HuH-7 (cell line): ENCODE results near the gene ALK.

Experiments
- DNase-seq: peaks from one replicate; pipeline ENCODE4 v3.0.0; 2011; ENCODE audit warnings: low spot score

ALK gene

DNA sequence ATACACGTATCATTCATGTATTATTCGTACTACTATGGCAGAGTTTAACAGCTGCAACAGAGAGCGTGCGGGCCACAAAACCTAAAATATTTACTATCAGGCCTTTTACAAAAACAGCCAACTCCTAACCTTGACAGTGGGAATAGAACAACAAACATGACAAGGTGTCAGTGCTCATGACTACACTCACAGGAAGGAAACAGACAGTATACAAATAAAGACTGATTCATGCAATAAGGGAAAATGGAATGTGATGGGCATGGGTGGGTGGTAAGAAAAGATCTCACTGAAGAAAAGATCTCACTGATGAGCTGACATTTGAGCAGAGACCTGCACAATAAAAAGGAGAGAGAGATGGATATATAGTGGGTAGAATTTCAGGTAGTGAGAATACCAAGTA, 347.8 kb downstream of the ALK start:
- no peak for DNase-seq

DNA sequence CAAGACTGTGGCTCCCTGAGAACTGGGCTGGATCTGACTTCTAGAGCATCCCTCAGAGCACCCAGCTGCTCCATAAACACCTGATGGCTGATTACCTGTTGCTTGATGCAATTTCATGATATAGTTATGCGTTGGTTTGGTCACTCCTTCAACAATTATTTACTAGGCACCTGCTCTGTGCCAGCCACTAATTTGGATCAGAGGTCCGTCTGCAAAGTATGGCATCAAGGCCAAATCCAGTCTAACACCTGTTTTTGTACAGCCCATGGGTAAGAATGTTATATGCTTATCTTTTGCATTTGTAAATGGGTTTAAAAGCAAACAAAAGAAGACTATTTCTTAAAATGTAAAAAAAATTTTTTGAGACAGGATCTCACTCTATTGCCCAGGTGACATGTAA, 348.2 kb downstream of the ALK start:
- no peak for DNase-seq

DNA sequence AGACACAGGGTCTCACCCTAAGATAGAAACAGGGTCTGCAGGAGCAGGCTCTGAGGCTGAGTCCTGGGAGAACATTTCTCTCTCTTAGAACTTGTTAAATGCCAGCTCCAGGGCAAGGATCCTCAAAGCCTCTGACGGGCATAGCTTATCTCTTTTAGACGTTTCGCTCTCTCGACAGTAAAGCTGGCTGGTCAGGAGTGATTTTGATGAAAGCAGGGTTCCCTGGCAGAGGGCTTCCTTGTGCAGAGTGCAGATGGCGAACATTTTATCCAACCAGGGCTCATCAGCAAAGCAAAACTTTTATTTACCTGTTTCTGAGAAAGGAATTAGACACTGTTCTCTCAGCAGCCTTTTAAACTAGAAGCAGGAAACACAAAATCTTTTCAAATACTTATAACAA, 350.8 kb downstream of the ALK start:
- DNase-seq, result no peak

DNA sequence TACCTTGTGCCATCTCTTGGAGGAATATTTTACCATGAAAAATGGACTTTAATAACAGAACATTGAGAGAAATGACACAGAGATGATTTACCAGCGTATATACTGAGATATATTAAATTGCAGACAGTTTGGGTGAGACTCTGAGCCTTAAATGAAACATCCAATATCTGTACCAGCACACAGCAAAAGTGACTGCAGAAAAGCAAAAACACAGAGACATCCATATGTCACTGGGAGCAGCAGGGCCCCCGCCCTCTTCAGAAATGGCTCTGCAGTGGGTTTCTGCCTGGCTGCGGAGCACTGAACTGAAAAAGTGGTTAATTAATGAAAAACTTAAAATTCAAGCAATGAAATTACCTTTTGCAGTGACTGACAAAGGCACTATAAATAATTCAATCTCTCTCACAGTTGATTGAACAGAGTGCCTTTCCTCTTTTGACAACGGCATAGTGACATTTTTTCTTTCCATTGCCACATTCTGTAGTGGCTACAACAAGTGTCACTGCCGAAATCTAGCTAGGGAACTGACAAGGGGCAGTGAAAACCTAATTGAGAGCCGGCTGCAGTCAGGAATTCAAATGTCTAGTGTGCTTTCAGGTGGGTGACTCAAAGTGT, 353.4 kb downstream of the ALK start:
- DNase-seq, result no peak

DNA sequence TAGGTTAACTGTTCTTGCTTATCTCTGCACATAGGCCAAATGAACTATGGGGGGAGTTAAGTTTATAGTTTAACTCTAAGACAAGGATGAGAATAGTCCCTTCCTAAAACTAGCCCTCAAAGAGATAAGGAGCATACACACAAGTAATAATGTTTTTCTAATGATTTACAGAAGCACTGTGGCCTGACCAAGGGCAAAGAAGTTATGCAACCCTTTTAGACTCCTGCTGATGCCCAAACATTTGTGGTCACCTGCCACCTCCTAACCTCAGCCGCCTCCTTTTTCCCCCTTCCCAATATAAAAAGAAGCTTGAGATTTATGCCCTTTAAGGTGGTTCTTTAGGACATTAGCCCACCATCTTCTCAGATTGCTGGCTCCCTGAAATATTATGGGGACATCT, 357.7 kb downstream of the ALK start:
- DNase-seq, result no peak

DNA sequence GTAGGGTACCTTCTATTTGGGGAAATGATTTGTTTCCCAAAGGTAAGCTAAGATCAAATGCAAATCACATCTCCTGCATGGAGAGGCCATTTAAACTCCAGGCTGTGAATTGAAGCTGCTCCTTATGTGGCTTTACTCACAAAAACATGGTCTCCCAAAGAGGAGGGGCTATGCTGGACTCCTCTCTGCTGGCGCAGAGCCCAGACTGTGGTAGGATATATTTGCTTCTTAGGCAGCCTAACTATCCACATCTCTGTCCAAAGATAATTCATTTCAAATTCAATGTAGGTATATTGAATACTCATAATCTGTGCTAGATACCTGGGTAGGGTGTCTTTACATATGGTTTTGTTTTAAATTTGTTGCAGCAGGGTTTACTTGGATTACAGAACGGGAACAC, 358.5 kb downstream of the ALK start:
- no peak for DNase-seq

DNA sequence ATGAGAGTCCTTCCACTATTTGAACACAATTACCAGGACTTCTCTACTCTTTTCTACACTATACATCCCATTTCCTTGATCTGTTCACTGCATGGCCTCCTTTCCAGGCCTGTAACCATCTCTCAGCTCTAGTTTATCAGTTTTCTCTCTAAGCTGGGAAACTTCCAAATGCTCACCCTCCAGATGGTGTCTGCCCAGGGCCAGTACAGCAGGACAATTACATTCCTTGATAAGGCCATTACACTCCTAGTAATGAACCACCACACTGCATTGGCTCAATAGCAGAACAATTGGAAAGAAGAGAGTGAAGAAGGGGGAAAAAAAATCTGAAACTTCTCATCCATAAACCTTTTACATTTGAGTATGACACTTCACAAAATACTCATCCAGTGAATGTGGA, 359.1 kb downstream of the ALK start:
- no peak for DNase-seq

DNA sequence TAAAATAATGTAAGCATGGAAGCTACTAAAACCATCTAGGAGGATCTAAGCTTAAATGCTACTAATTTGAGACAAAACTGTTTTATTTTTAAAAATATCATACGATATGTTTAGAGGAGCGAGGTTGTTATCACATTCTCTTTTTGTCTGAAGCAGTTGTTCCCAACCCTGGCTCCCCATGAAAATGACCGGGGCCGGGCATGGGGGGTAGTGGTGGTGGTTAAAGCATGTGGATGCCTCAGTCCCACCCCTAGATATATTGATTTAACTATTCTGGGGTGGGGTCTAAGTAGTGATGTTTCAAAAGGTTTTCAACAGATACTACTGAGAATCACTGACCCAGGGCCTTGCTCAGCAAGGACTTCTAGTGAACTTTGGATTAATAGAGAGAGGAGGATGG, 359.8 kb downstream of the ALK start:
- no peak for DNase-seq

DNA sequence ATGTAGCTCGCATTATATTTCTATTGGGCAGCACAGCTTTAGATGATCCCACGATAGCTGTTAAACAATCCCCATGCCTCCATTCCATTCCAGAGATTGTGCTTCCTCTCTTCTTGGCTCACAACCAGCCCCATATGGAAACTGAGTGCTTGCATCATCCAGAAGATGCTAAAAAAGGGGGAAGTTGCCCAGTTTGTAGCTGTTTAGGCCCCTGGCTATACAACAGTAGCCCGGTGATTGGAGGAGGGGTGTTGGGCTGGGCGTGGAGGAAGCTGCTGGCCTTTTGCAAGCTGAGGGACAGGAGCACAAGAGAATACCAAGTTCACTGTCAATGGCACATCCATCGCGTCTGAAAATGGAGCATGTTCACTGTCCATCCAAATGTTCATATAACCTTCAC, 360.2 kb downstream of the ALK start:
- no peak for DNase-seq

DNA sequence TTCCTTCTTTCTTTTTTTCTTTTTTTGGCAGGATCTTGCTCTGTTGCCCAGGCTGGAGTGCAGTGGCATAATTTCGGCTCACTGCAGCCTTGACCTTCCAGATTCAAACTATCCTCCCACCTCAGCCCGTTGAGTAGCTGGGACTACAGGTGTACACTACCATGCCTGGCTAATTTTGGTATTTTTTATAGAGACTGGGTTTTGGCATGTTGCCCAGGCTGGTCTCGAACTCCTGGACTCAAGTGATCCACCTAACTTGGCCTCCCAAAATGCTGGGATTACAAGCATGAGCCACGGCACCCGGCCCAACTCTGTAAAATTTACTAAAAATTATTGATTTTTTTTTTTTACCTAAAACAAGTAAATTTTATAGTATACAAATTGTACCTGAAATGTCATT, 360.8 kb downstream of the ALK start:
- DNase-seq, result no peak

DNA sequence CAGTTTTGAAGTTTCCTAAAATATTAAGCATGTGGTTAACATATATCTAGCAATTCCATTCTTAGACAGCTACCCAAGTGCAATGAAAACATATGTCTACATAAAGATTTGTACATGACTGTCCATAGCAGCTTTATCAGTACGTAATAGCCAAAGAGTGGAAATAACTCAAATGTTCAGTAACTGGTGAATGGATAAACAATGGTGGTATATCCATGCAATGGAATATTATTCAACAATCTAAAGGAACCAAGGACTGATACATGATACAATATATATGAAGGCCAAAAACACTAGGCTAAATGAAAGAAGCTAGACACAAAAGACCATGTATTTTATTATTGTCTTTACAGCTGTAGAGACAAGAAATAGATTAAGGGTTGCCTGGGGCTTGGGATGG, 361.4 kb downstream of the ALK start:
- DNase-seq, result no peak

DNA sequence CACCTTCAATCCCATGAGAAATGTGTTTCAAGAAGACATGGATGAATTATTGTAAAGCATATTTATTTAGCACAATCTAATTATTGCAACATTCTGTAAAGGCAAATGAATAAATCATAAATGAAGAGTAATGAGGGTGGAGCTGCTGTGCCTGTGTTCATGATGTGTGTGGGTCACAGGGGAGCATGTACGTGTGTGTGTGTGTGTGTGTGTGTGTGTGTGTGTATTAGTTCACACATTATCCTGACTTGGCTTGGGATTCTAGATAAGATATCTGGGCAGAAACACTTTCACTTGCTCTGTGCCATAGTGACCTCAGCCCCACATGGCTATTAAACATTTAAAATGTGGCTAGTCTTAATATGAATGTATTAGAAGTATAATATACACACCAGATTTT, 361.8 kb downstream of the ALK start:
- no peak for DNase-seq

DNA sequence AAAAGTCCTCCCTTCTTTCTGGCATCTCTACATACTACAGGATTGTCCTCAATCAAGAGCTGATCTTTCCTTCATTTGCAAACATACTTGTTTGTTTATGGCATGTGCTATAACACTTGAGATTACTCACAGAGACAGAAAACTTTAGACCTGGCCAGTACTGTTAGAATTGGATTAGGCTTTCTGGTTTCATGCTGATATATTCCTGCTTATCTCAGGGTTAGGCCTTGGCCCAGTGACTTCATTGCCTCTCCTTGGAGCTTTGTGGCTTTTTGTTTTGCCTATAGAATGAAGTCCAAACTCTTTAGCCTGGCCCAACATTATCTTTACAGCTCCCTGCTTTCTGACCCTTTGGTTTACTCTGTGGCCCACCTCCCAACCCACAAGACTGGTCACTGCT, 363.3 kb downstream of the ALK start:
- no peak for DNase-seq

DNA sequence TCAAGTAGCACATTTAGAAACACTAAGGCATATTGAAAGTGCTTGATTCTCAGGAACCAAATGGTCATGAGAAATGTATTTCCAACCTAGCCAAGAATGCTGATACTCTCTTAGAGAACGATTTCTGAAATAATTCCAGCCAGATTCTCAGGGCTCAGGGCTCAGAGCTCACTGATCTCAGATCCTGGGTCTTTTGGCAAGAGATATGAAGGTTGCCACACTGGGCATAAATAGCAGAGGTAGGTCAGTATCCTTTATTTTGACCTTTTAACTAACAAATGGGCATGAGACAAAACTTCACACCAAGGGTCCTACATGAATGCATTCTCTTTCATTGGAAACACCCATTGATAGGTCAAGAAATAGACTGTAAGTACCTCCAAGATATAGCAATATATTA, 364.1 kb downstream of the ALK start:
- DNase-seq, result no peak

DNA sequence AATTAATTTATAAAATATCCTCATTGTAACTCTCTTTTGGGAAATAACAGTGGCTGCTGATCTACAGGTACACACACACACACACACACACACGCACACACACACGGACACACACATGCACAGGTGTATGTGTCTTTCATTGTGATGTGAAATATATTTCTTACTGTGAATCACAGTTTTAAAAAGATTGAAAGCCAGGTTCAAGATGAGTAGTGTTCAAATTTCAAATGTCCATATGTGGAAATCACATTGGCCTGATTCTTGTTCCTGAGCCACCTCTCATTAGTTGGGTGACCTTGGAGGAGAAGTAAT, 372.4 kb downstream of the ALK start:
- no peak for DNase-seq

DNA sequence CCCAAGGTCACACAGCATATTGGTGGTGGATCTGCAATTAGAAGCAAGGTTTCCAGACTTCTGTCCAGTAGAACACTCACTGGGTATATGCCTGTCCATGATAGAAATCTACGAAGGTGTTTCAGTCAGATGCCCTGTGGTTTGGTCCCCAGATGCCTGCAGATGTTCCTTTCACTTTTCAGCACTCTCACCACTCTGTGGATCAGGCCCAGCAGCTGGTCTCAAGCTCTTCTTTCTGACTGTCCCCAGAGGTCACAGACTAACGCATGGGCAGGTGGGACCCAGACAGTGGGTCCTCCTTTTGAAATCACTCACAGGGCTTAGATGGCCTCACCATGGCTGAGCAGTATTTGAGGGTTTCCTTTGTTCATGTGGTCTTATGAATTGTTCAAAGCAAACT, 376.5 kb downstream of the ALK start:
- no peak for DNase-seq

DNA sequence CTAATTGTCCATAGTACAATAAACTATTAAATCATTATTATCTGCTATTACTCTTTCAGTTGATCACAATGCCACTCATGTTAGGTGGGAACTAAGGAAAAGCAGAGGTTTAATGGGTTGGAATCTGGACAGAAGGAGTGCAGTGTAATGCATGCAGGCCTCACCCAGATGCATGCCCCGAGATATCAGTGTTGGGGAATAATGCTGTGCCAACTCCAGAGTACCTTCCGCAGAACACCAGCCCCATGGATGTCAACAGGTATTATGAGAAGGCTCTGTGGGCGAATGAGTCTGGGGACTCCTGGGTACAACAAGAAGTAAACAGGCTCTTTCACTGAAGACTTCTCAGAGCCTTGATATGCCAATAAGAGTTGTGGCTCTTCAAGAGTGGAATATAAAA, 377.4 kb downstream of the ALK start:
- DNase-seq, result no peak

DNA sequence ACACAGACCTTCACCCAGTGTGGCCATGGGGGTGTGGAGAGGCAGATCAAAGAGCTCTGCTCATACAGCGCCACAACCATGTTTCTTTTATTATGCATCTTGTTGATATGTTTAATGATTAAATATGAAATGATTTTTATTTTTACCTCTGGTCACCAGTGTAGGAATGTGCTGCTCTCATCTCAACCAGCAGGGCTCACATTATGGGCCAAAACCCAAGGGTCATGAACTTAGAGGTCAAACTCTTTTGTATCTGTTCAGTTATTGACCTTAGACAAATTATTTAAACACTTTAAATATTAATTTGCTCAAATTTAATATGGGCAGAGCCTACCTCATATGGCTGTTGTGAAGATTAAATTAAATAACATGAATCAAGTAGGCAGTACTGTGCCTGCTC, 386.2 kb downstream of the ALK start:
- DNase-seq, result no peak

DNA sequence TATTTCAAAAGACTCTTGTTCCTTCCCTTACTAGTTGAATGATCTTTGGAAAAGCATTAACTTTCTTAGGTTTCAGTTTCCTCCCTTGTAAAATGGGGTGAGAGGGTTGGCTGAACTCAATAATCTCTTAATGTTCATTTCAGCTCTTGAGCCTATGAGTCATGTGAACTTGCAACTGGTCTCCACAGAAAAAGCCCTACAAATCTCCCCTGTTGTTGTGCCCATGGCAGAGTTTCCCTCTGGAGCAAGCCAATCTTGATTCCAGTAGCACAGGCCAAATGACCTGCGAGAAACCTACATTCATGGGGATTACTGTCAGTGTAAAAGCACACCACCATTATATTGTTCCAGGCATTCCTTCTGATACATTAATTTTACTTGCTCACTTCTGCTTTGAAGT, 388.9 kb downstream of the ALK start:
- DNase-seq, result no peak

DNA sequence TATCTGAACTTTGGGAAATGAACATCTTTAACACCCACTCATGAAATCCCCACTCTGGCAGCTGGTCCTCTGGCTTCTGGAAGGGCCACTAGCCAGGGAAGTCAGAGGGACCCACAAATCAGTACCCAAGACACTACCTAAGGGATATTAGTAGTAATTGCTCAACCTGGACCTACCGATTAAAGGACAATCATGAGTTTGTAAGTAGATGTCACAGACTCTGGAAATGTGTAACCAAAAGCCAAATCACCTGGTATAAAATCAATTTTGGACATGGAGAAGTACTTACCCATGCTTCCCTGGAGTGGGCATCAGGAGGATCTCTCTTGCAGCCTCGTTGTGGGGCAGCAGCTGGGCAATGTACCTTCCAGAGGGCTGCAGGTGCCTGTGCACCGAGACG, 389.8 kb downstream of the ALK start:
- no peak for DNase-seq

DNA sequence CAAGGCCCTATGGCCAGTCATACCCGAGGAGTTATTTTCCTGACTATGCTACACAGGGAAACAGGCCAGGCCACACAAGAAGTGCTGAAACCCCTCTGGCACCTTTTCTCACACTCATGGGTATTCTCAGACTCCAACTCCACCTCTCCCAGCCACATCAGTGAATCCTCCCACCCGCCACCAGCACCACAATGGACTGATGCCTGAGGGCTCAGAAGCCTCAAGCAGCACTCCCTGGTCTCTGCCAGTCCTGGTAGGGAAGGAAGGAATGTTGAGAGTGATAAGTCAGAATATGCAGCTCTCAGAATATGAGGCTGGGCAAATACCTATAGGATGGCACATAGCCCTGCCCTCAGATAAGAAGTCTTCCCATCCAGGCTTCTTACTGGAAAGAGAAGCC, 391.1 kb downstream of the ALK start:
- no peak for DNase-seq

DNA sequence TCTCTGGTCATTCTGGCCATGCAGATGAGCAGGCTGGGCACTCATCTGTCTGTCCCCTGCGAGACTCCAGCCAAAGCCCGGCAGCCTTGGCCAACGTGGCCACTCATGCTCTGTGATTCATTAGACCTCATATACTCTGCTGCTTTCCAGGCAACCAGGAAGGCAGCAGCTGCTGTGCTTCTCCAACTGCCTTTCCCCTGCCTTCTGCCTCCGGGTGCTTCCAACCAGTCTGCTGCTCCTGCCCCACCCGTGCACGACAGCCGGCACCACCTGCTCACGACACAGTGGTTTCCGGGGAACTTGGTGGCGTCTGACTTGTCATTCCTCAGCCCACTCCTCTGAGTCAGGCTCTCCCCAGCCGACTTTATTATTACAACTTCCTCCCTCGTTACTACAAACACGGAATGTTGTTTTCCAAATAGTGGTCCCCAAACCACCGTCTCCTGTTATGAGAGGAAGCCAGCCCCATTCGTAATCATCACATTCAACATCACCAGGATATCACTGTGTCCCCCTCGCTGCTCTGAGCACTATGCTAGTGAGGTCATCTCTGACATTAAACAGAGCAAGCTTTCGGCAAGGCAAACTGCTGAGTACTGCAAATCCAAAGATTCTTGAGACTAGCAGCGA, 392.4 kb downstream of the ALK start:
- no peak for DNase-seq

DNA sequence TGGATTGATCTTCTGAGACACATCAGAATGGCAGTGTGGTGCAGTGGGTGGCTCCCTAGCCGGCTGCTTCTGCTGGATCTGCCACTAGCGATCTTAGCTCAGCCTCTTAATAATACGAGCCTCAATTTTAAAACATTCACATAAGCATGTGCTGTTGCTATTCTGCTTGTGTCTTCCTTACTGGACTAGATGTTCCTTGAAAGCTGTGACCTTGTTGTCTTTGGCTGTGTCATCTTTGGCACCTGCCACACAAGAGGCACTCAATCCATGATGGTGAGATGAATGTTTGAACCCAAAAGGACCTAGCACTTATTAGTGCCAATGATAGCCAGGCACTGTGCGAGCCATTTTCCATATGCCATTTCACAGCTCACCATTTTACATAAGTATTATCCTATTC, 393.0 kb downstream of the ALK start:
- DNase-seq, result no peak

DNA sequence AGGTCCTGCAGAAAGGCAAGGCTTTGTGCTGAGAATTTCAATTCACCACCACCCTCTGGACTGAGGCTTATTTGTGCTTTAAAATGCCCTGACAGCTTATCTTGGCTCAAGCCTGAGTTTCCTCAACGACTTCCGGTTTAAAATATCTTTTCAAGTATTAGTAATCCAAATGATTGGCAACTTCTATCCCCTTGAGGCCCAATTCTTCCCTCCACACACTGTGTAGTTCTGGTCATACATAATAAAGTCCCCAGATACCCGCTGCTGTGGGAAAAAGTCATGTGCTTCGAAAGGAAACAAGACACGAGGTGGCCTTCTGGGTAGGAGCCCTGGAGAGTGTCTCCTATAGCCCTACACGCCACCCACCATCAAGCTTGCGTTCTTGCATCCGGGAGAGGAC, 393.4 kb downstream of the ALK start:
- no peak for DNase-seq
